OCI-LY7 (cell line): ENCODE results near the gene SLC12A8. TPM values are rescaled to one million over a fixed set of nuclear protein-coding genes. Genes with fewer than 3 reads are reported as not detected.

ENCODE experiments used
- BruUV-seq: library from RNA; stranded (reverse); fragments of 400-500 nt; replicated peaks from 2 replicates; lab custom pipeline; 2021; lab: Mats Ljungman, UMichigan
- CTCF ChIA-PET: fragments of 300-600 bp; sonication (Branson Sonifier 250); formaldehyde crosslinking; loops from one replicate; lab custom pipeline; 2022; ENCODE audit warnings: antibody characterized with exemption; ENCODE audit not compliant: unreplicated experiment; lab: Charles Lee
- POLR2A ChIA-PET: fragments of 300-600 bp; sonication (Branson Sonifier 250); formaldehyde crosslinking; loops from one replicate; lab custom pipeline; 2022; ENCODE audit warnings: antibody characterized with exemption; lab: Charles Lee
- DNase-seq: peaks from one replicate; pipeline ENCODE4 v3.0.0-alpha.2; 2015; ENCODE audit warnings: low spot score
- H2AFZ ChIP-seq: fragments of 200-600 bp; sonication (generic), shearing (Covaris generic); 2 replicates; pipeline ENCODE4 v1.6.1; 2014; ENCODE audit warnings: mild to moderate bottlenecking, antibody characterized with exemption, low read length, moderate library complexity
- H3K27ac ChIP-seq: fragments of 200-600 bp; sonication (generic); 2 replicates; pipeline ENCODE4 v1.5.1; 2014; ENCODE audit warnings: mixed run types, low read depth, mild to moderate bottlenecking, moderate library complexity, low read length, inconsistent platforms; ENCODE audit not compliant: poor library complexity, severe bottlenecking
- H3K36me3 ChIP-seq: fragments of 200-600 bp; sonication (generic); 2 replicates; pipeline ENCODE4 v1.6.1; 2014; ENCODE audit warnings: mild to moderate bottlenecking, antibody characterized with exemption, low read length, moderate library complexity, mixed read lengths; ENCODE audit not compliant: insufficient read depth
- H3K4me1 ChIP-seq: fragments of 200-600 bp; sonication (generic); 2 replicates; pipeline ENCODE4 v1.5.1; 2014; ENCODE audit warnings: mild to moderate bottlenecking, low read length; ENCODE audit not compliant: insufficient read depth, poor library complexity, severe bottlenecking
- H3K4me2 ChIP-seq: fragments of 200-600 bp; sonication (generic); 2 replicates; pipeline ENCODE4 v1.6.1; 2014; ENCODE audit warnings: mild to moderate bottlenecking, low read length
- H3K4me3 ChIP-seq: fragments of 200-600 bp; sonication (generic); 2 replicates; pipeline ENCODE4 v1.5.1; 2014; ENCODE audit warnings: mild to moderate bottlenecking, low read depth, low read length; ENCODE audit not compliant: poor library complexity, severe bottlenecking
- H3K79me2 ChIP-seq: fragments of 200-600 bp; sonication (generic); 2 replicates; pipeline ENCODE4 v1.6.1; 2016; ENCODE audit warnings: low read depth, mild to moderate bottlenecking, low read length, moderate library complexity, mixed read lengths; ENCODE audit not compliant: insufficient read depth
- H3K9me2 ChIP-seq: fragments of 200-600 bp; sonication (generic); 2 replicates; pipeline ENCODE4 v1.6.1; 2016; ENCODE audit warnings: mild to moderate bottlenecking, low read length, mixed read lengths; ENCODE audit not compliant: insufficient read depth
- H3K9me3 ChIP-seq: fragments of 200-600 bp; sonication (generic); 2 replicates; pipeline ENCODE4 v1.6.1; 2014; ENCODE audit warnings: mild to moderate bottlenecking, mixed run types, low read length, mixed read lengths
- H4K20me1 ChIP-seq: fragments of 200-600 bp; sonication (generic); 2 replicates; pipeline ENCODE4 v1.6.1; 2014; ENCODE audit warnings: mild to moderate bottlenecking, antibody characterized with exemption, low read length, moderate library complexity, mixed read lengths; ENCODE audit not compliant: insufficient read depth
- CTCF ChIP-seq: fragments of 200-600 bp; sonication (generic); conservative IDR thresholded peaks from 2 replicates; pipeline ENCODE4 v1.5.1; 2014; ENCODE audit warnings: mild to moderate bottlenecking, antibody characterized with exemption, low read length, moderate library complexity, mixed read lengths
- EZH2phosphoT487 ChIP-seq: fragments of 200-600 bp; sonication (generic); IDR thresholded peaks from 2 replicates; pipeline ENCODE4 v1.6.1; 2018; ENCODE audit warnings: low read depth, borderline replicate concordance, mild to moderate bottlenecking, mixed run types, antibody characterized with exemption, low read length, moderate library complexity, mixed read lengths
- intact Hi-C: fragments of 100-400 bp; cut with micrococcal nuclease; formaldehyde crosslinking; loops from one replicate; pipeline ENCODE4 v1.10.0; 2022; ENCODE audit not compliant: unreplicated experiment
- total RNA-seq, 2 experiments: library from RNA; depleted of rRNA in 1 of 2; stranded (reverse); fragments of >200 nt in 1 of 2; shearing (Covaris generic) in 1 of 2; gene quantifications; 2 replicates each; pipeline ENCODE4 v1.2.3, GENCODE V29; 2014 to 2022

Gene SLC12A8
- total RNA-seq, 2 experiments from 2014 or later: 0.84 to 1.0 TPM

- CTCF ChIA-PET: no interaction called here
- Histone ChIP-seq H2AFZ (no peak overlapping the region), H3K4me2 (no peak overlapping the region), H3K36me3 (no peaks in the 10 kb centered on the region), H3K9me2 (no peaks in the 10 kb centered on the region), H3K4me3 (no peak overlapping the region), H3K4me1 (no peaks in the 10 kb centered on the region), H4K20me1 (no peaks in the 10 kb centered on the region), H3K79me2 (no peaks in the 10 kb centered on the region), H3K9me3 (no peaks in the 10 kb centered on the region), H3K27ac (no peak overlapping the region)
- POLR2A ChIA-PET: no interaction called here
- DNase-seq: no peak
- no TSS peak for BruUV-seq
- intact Hi-C loops: no loop called here
- no peak for TF ChIP-seq CTCF
- no peak for TF ChIP-seq EZH2phosphoT487
Observed at GRCh38 chr3:125042725-125043406, 169.7 kb downstream of the SLC12A8 start.

GRCh38 chr3:125039131-125040100 lies 173.1 kb downstream of the SLC12A8 start:
- Histone ChIP-seq H3K4me3 (no peak overlapping the region), H3K36me3 (no peaks in the 10 kb centered on the region), H3K9me3 (no peaks in the 10 kb centered on the region), H3K4me2 (no peak overlapping the region), H3K4me1 (no peaks in the 10 kb centered on the region), H3K79me2 (no peaks in the 10 kb centered on the region), H3K9me2 (no peaks in the 10 kb centered on the region), H4K20me1 (no peaks in the 10 kb centered on the region), H2AFZ (no peak overlapping the region), H3K27ac (no peak overlapping the region)
- no peak for TF ChIP-seq CTCF
- no peak for TF ChIP-seq EZH2phosphoT487
- intact Hi-C loops: no loop called here
- no peak for DNase-seq
- ChIA-PET POLR2A (interaction anchor here (1.1 kb wide), 1 partner anchor 404 kb away, joined by 3 read pairs; no protein-coding TSS in a partner anchor), CTCF (no interaction called here)
- BruUV-seq: no TSS peak
